H1 (cell line): ENCODE measurements around the gene TMIGD2. TPM values are rescaled to one million over a fixed set of nuclear protein-coding genes. Genes with fewer than 3 reads are reported as not detected.

Experiments used
- CBX5 ChIP-seq: fragments of 300-800, 300-1000 bp; sonication (generic); IDR thresholded peaks from 2 replicates; pipeline ENCODE4 v1.7.1; 2016; ENCODE audit warnings: antibody characterized with exemption, low read length, low read depth
- CHD1 ChIP-seq: IDR thresholded peaks from 2 replicates; pipeline ENCODE4 v1.6.1; 2012; ENCODE audit warnings: low read depth, low read length, improper control_type of control experiment
- CHD2 ChIP-seq: IDR thresholded peaks from 2 replicates; pipeline ENCODE4 v1.6.1; 2012; ENCODE audit warnings: low read length, improper control_type of control experiment
- EGR1 ChIP-seq: IDR thresholded peaks from 2 replicates; pipeline ENCODE4 v1.6.1; 2011; ENCODE audit warnings: low read depth, low read length, borderline replicate concordance
- EP300 ChIP-seq, 2 experiments: IDR thresholded peaks; 1 replicate in 1 of 2; 2 replicates in 1 of 2; pipeline ENCODE4 v1.6.1; 2011 to 2012; ENCODE audit warnings: low read depth in 2 of 2, low read length in 2 of 2, mild to moderate bottlenecking in 2 of 2, borderline replicate concordance in 1 of 2, inconsistent platforms in 1 of 2, moderate library complexity in 1 of 2
- HDAC2 ChIP-seq, 2 experiments: fragments of 300-600 bp in 1 of 2; sonication (generic) in 1 of 2; IDR thresholded peaks; 2 replicates each; pipeline ENCODE4 v1.6.1; 2011 to 2012; ENCODE audit warnings: low read depth in 2 of 2, low read length in 2 of 2, mild to moderate bottlenecking in 2 of 2, moderate library complexity in 2 of 2, borderline replicate concordance in 1 of 2, inconsistent platforms in 1 of 2
- KDM1A ChIP-seq: fragments of 200-600, 300-600 bp; sonication (generic); IDR thresholded peaks from 2 replicates; pipeline ENCODE4 v1.7.1; 2016; ENCODE audit warnings: mild to moderate bottlenecking, low read length, borderline replicate concordance
- RAD21 ChIP-seq, 2 experiments: IDR thresholded peaks in 1 of 2; conservative IDR thresholded peaks in 1 of 2; 2 replicates each; pipeline ENCODE4 v1.6.1; 2011; ENCODE audit warnings: low read depth in 2 of 2, low read length in 2 of 2, improper control_type of control experiment in 1 of 2, inconsistent platforms in 1 of 2, mild to moderate bottlenecking in 1 of 2, moderate library complexity in 1 of 2
- RFX5 ChIP-seq: IDR thresholded peaks from 2 replicates; pipeline ENCODE4 v1.6.1; 2011; ENCODE audit warnings: low read depth, low read length, improper control_type of control experiment, borderline replicate concordance
- RXRA ChIP-seq: IDR thresholded peaks from 2 replicates; pipeline ENCODE4 v1.6.1; 2011; ENCODE audit warnings: low read depth, mild to moderate bottlenecking, low read length, moderate library complexity; ENCODE audit not compliant: insufficient read depth
- SIRT6 ChIP-seq: IDR thresholded peaks from one replicate; pipeline ENCODE4 v1.7.1; 2012; ENCODE audit warnings: low read length, inconsistent platforms
- SIX5 ChIP-seq: IDR thresholded peaks from 2 replicates; pipeline ENCODE4 v1.6.1; 2011; ENCODE audit warnings: mild to moderate bottlenecking, low read depth, low read length
- TEAD4 ChIP-seq: IDR thresholded peaks from 2 replicates; pipeline ENCODE4 v1.6.1; 2012; ENCODE audit warnings: low read depth, low read length, inconsistent platforms, mixed read lengths
- ZNF274 ChIP-seq: IDR thresholded peaks from 2 replicates; pipeline ENCODE4 v1.7.0; 2012; ENCODE audit warnings: low read length, borderline replicate concordance; ENCODE audit errors: extremely low read depth
- polyA plus RNA-seq, 7 experiments: library from polyadenylated mRNA; depleted of rRNA in 3 of 7; stranded (reverse) in 5 of 7; unstranded in 2 of 7; fragments of >200 nt in 5 of 7; fragments of 200-250 nt in 2 of 7; gene quantifications; 1 replicate in 5 of 7; 2 replicates in 1 of 7; 4 replicates in 1 of 7; pipeline versions ENCODE4 v1.2.1 to v1.2.3, GENCODE V29; 2011 to 2013; ENCODE audit warnings: missing spikeins in 2 of 7, mixed read lengths in 2 of 7
- total RNA-seq: library from RNA; stranded (reverse); fragmentation: NEBNext Ultra II Directional; extraction: Animal tissue kit (Norgen Biotek cat#: 25700); gene quantifications from 2 replicates; pipeline ENCODE4 v1.2.1, GENCODE V29; 2021
- TF ChIP-seq, protein P1 (sequence below): IDR thresholded peaks from 2 replicates; pipeline ENCODE4 v1.6.1; 2012; ENCODE audit warnings: inconsistent platforms

The TMIGD2 gene
- total and polyA plus RNA-seq, 2 of the 8 experiments (the other 6 are each of a cell fraction or from before 2014, with no cell fraction given), result 0.39 to 0.41 TPM

DNA sequence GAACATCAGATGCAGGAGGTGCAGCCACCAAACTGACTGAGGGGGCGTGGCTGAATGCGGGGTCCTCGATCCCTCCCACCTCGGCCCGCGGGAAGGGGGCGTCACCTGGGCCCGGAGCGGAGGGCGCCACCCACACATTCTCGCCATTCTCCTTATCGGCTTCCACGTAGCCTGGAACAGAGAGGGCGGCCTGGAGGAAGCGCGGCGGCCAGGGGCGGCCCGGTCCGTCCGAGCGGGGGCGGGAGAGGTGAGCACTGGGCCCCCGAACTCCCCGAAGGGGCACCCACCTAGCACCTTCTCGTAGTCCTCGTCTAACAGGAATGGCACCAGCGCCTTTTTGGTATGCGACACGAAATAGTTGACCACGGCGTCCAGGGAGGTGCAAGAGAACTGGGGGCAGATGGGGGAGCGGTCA, 24.7 kb upstream of the TMIGD2 start (continued):
- TF ChIP-seq HDAC2 (IDR thresholded peaks at IDR 0.05; ENCODE audit: borderline replicate concordance in 1 of 2, low read depth in 2 of 2, low read length in 2 of 2) (peak in 1 of 2 experiments; percentile 29; a peak in 1 of 4 replicates), CHD1 (no peak), TEAD4 (peak; percentile 49; the same call in 1 of the 2 replicates), CBX5 (no peak), EP300 (IDR thresholded peaks at IDR 0.05; ENCODE audit: borderline replicate concordance in 1 of 2, low read depth in 2 of 2, low read length in 2 of 2) (no peak), RXRA (no peak), CHD2 (no peak), EGR1 (peak; percentile 55; the same call in 1 of the 2 replicates), RFX5 (no peak), KDM1A (peak; percentile 64; the same call in 1 of the 2 replicates), SIRT6 (no peak), RAD21 (IDR thresholded peaks at IDR 0.05 in 1 of 2, conservative IDR thresholded peaks at IDR 0.05 in 1 of 2; ENCODE audit: low read depth in 2 of 2, low read length in 2 of 2) (no peak), SIX5 (no peak), ZNF274 (no peak)
- TF ChIP-seq, protein P1, sequence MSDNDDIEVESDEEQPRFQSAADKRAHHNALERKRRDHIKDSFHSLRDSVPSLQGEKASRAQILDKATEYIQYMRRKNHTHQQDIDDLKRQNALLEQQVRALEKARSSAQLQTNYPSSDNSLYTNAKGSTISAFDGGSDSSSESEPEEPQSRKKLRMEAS, result no peak
- TF ChIP-seq, all 59 proteins: peak for 10
